Adrenal gland (tissue), 5 donors: Measurements from ENCODE around the gene PCDH12.

ENCODE experiments used
- POLR2A ChIP-seq, 2 donors: fragments of 450-650 bp; IDR thresholded peaks; one replicate each; pipeline ENCODE4 v1.6.1; 2017; ENCODE audit warnings: antibody characterized with exemption in 2 of 2, mild to moderate bottlenecking in 2 of 2, moderate library complexity in 1 of 2
- TF ChIP-seq, protein P1 (sequence below), 6 experiments: fragments of 450-650 bp in 4 of 6; fragments of 200-600 bp in 2 of 6; sonication (generic) in 1 of 6; IDR thresholded peaks; 1 replicate in 5 of 6; 2 replicates in 1 of 6; pipeline versions ENCODE4 v1.5.1 to v1.8.0; 2016 to 2021; ENCODE audit warnings: antibody characterized with exemption in 6 of 6, mild to moderate bottlenecking in 2 of 6, moderate library complexity in 1 of 6
- donor health status: DM: no; HTN: no; CAD: no.

DNA sequence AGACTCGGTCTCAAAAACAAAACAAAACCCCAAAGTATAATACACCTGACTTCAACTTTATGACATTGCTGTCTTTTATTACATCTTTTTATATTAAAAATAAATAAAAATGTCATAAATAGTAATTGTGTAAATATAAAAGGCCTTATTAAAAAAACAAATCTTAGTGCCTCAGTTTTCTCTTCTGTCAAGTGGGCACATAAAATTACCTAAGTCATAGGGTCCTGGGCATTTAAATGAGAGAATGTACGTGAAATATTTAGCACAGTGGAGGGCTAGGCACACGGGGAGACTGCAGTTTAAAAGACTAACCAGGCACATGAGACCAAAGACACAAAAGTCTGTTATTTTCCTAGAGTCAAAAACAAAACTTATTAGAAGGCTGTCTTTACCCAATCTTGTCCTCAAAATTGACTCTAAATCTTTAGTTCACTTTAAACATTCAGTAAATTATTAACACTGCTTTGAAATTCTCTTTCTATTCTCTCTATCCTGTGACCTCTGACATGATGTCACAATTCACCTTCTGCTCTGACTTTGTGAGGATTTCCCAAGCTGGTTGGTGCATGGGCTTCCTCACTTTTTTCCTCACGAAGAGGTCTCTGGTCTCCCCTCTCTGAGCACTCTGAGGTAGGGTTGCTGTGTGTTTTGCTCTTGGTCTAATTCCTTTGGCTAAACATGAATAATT, 8.4 kb upstream of the PCDH12 start:
- TF ChIP-seq, protein P1, sequence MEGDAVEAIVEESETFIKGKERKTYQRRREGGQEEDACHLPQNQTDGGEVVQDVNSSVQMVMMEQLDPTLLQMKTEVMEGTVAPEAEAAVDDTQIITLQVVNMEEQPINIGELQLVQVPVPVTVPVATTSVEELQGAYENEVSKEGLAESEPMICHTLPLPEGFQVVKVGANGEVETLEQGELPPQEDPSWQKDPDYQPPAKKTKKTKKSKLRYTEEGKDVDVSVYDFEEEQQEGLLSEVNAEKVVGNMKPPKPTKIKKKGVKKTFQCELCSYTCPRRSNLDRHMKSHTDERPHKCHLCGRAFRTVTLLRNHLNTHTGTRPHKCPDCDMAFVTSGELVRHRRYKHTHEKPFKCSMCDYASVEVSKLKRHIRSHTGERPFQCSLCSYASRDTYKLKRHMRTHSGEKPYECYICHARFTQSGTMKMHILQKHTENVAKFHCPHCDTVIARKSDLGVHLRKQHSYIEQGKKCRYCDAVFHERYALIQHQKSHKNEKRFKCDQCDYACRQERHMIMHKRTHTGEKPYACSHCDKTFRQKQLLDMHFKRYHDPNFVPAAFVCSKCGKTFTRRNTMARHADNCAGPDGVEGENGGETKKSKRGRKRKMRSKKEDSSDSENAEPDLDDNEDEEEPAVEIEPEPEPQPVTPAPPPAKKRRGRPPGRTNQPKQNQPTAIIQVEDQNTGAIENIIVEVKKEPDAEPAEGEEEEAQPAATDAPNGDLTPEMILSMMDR (IDR thresholded peaks at IDR 0.05) = no peak
- no peak for TF ChIP-seq POLR2A (IDR thresholded peaks at IDR 0.05)
